Adrenal gland (tissue), 12 donors: ENCODE data around the gene DNAH2. TPM values are rescaled to one million over a fixed set of nuclear protein-coding genes. Genes with fewer than 3 reads are reported as not detected.

ENCODE experiments used
- DNase-seq, 7 donors: peaks; one replicate each; pipeline ENCODE4 v3.0.0-alpha.2; 2019 to 2020
- H3K27ac ChIP-seq, 5 donors: fragments of 200-600 bp; sonication (generic) in 4 of 5; 1 replicate in 3 of 5; 2 replicates in 2 of 5; pipeline versions ENCODE4 v1.5.1 to v1.8.0; 2016 to 2020; ENCODE audit warnings: mild to moderate bottlenecking in 1 of 5
- H3K27me3 ChIP-seq: fragments of 200-600 bp; 2 replicates; pipeline ENCODE4 v1.8.0; 2021
- H3K36me3 ChIP-seq, 2 donors: fragments of 200-600 bp; replicated peaks in 1 of 2; 1 replicate in 1 of 2; 2 replicates in 1 of 2; pipeline versions ENCODE4 v1.5.1 to v1.8.0; 2018 to 2022
- H3K4me1 ChIP-seq, 2 donors: fragments of 200-600 bp; replicated peaks in 1 of 2; 1 replicate in 1 of 2; 2 replicates in 1 of 2; pipeline versions ENCODE4 v1.5.1 to v1.8.0; 2018 to 2021
- H3K4me3 ChIP-seq, 4 donors: fragments of 200-600 bp; sonication (generic) in 3 of 4; one replicate each; pipeline ENCODE4 v1.5.1; 2016 to 2018
- H3K9me3 ChIP-seq, 3 donors: fragments of 200-600 bp; sonication (generic) in 1 of 3; replicated peaks in 1 of 3; 1 replicate in 2 of 3; 2 replicates in 1 of 3; pipeline versions ENCODE4 v1.5.1 to v1.8.0; 2016 to 2021
- CTCF ChIP-seq, 6 experiments: fragments of 450-650 bp in 4 of 6; fragments of 200-600 bp in 2 of 6; sonication (generic) in 1 of 6; IDR thresholded peaks; 1 replicate in 5 of 6; 2 replicates in 1 of 6; pipeline versions ENCODE4 v1.5.1 to v1.8.0; 2016 to 2021; ENCODE audit warnings: antibody characterized with exemption in 6 of 6, mild to moderate bottlenecking in 2 of 6, moderate library complexity in 1 of 6
- POLR2A ChIP-seq, 2 donors: fragments of 450-650 bp; IDR thresholded peaks; one replicate each; pipeline ENCODE4 v1.6.1; 2017; ENCODE audit warnings: antibody characterized with exemption in 2 of 2, mild to moderate bottlenecking in 2 of 2, moderate library complexity in 1 of 2
- WGBS, 4 donors: extraction: QIAGEN DNeasy Blood & Tissue Kit in 2 of 4; methylation state at CpG; one replicate each; pipeline versions ENCODE4 v1.1.5 to v1.1.7; 2013 to 2017; 5-methylcytosine and 5-hydroxymethylcytosine counted together
- intact Hi-C, 2 donors: fragments of 100-400 bp; cut with DNase I; formaldehyde crosslinking; loops; one replicate each; pipeline versions ENCODE4 v1.14.1 to v1.15.0; 2022 to 2023
- polyA plus RNA-seq, 3 donors: library from polyadenylated mRNA; stranded (reverse); fragments of 200-250 nt in 2 of 3; fragments of 350-450 nt in 1 of 3; fragmentation: Illumina TruSeq in 1 of 3; extraction: RNeasy Lipid Tissue Mini Kit (QIAGEN cat#74804) in 1 of 3; gene quantifications; one replicate each; pipeline ENCODE4 v1.2.3, GENCODE V29; 2013 to 2014
- total RNA-seq, 9 donors: library from RNA; depleted of rRNA in 4 of 9; stranded (reverse); fragments of >200 nt in 4 of 9; fragments of 120-200 nt in 1 of 9; fragmentation: NEBNext Ultra II Directional in 1 of 9; extraction: Animal tissue kit (Norgen Biotek cat#: 25700) in 1 of 9; gene quantifications; one replicate each; pipeline versions ENCODE4 v1.1.0 to v1.2.4, GENCODE V29; 2013 to 2023
- donor health status: healthy with polysubstance abuse.
- donor health status: Bipolar disorder and iron deficiency.
- donor health status: DM: yes; HTN: yes; CAD: no.
- donor health status: DM: no; HTN: no; CAD: no.
- donor health status: DM: no; HTN: no; CAD: no.
- donor health status: DM: yes; HTN: yes; CAD: no.

DNAH2 gene
- total and polyA plus RNA-seq, 12 donors = 0.02 to 0.26 (median 0.07) TPM

GRCh38 chr17:7820231-7820630 lies 102.7 kb downstream of the DNAH2 start:
- H3K36me3 ChIP-seq = no peaks in the 10 kb centered on the region
- peaks cover 0 to 4% of the 10 kb centered on the region in 2 donors for H3K4me1 ChIP-seq
- no peaks in the 10 kb centered on the region for H3K9me3 ChIP-seq
- intact Hi-C loops = loop anchor here in 1 of 2 donors (5.0 kb wide), 1 partner anchor 37 kb away; the partner anchor contains the start of genes CYB5D1, NAA38 and TMEM88
- no peak for DNase-seq
- 54 to 80% (median 65%) methylated on average over 5 of the region's 5 CpGs for WGBS, 4 donors
- no peak for TF ChIP-seq POLR2A (IDR thresholded peaks at IDR 0.05)
- no peak for TF ChIP-seq CTCF (IDR thresholded peaks at IDR 0.05)
- H3K4me3 ChIP-seq = no peak overlapping the region
- H3K27ac ChIP-seq = no peak overlapping the region
- H3K27me3 ChIP-seq = no peaks in the 10 kb centered on the region

- no peak for DNase-seq
- WGBS, 4 donors = 61 to 71% (median 65%) methylated on average over 13 to 14 of the region's 14 CpGs
- Histone ChIP-seq H3K4me1 (peaks cover 0 to 10% of the 10 kb centered on the region in 2 donors), H3K27me3 (no peaks in the 10 kb centered on the region), H3K9me3 (no peaks in the 10 kb centered on the region), H3K4me3 (no peak overlapping the region), H3K36me3 (no peaks in the 10 kb centered on the region), H3K27ac (no peak overlapping the region)
- intact Hi-C loops = loop anchor here (2.0 to 5.0 kb wide), 2 partner anchors 31 to 35 kb away; partner anchors contain the start of genes CYB5D1 (in 1 of the 2), NAA38 (in 1 of the 2) and TMEM88 (in 1 of the 2)
- TF ChIP-seq POLR2A (IDR thresholded peaks at IDR 0.05) = no peak
- no peak for TF ChIP-seq CTCF (IDR thresholded peaks at IDR 0.05)
Observed at GRCh38 chr17:7822126-7822525, 104.6 kb downstream of the DNAH2 start.

- Histone ChIP-seq H3K27ac (no peak overlapping the region), H3K4me3 (no peak overlapping the region), H3K9me3 (no peaks in the 10 kb centered on the region), H3K36me3 (no peaks in the 10 kb centered on the region), H3K27me3 (no peaks in the 10 kb centered on the region), H3K4me1 (peaks cover 0 to 10% of the 10 kb centered on the region in 2 donors)
- 73 to 84% (median 75%) methylated on average over 20 of the region's 20 CpGs for WGBS, 4 donors
- TF ChIP-seq POLR2A (IDR thresholded peaks at IDR 0.05) = no peak
- no peak for TF ChIP-seq CTCF (IDR thresholded peaks at IDR 0.05)
- intact Hi-C loops = loop anchor here (2.0 to 5.0 kb wide), 2 partner anchors 29 to 34 kb away; partner anchors contain the start of genes CYB5D1 (in 1 of the 2), NAA38 (in 1 of the 2) and TMEM88 (in 1 of the 2)
- DNase-seq = no peak
Observed at GRCh38 chr17:7823581-7824001, 106.0 kb downstream of the DNAH2 start.

GRCh38 chr17:7824021-7824924 lies 106.7 kb downstream of the DNAH2 start:
- 62 to 78% (median 73%) methylated on average over 9 of the region's 9 CpGs for WGBS, 4 donors

More at GRCh38 chr17:7824021-7824924, 106.7 kb downstream of the DNAH2 start:
- intact Hi-C loops = loop anchor here in 1 of 2 donors (5.0 kb wide), 1 partner anchor 33 kb away; the partner anchor contains the start of genes CYB5D1, NAA38 and TMEM88
- H3K9me3 ChIP-seq = no peaks in the 10 kb centered on the region
- H3K27me3 ChIP-seq = no peaks in the 10 kb centered on the region
- H3K4me3 ChIP-seq = no peak overlapping the region
- DNase-seq = peak in 5 of 7 donors; percentile 25 to 60 (median 31)
- peaks cover 0 to 10% of the 10 kb centered on the region in 2 donors for H3K4me1 ChIP-seq
- TF ChIP-seq POLR2A (IDR thresholded peaks at IDR 0.05) (no peak), CTCF (IDR thresholded peaks at IDR 0.05) (no peak)
- no peak overlapping the region for H3K27ac ChIP-seq
- H3K36me3 ChIP-seq = no peaks in the 10 kb centered on the region
